A673 (cell line): ENCODE measurements around the gene LHFPL2.

Source experiments
- EZH2 ChIP-seq: fragments of 200-600 bp; sonication (generic); IDR thresholded peaks from 2 replicates; pipeline ENCODE4 v1.6.1; 2017; ENCODE audit warnings: borderline replicate concordance, low read depth, mild to moderate bottlenecking, mixed read lengths, antibody characterized with exemption, low read length; ENCODE audit not compliant: poor library complexity, severe bottlenecking
- TF ChIP-seq, protein P1 (sequence below): fragments of 300-800, 200-600 bp; sonication (generic); conservative IDR thresholded peaks from 2 replicates; pipeline ENCODE4 v1.5.1; 2017; ENCODE audit warnings: low read depth, mild to moderate bottlenecking, antibody characterized with exemption, low read length, moderate library complexity, mixed read lengths

DNA sequence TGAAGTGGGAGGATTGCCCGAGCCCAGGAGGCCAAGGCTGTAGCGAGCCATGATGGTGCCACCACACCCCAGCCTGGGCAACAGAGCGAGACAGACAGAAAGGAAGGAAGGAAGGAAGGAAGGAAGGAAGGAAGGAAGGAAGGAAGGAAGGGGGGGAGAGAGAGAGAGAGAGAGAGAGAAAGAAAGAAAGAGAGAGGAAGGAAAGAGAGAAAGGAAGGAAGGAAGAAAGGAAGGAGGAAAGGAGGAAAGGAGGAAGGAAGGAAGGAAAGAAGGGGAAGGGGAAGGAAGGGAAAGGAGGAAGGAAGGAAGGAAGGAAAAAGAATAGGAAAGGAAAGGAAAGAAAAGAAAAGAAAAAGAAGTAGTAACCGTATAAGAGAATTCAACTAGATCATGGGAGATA, 20.8 kb upstream of the LHFPL2 start:
- TF ChIP-seq, protein P1, sequence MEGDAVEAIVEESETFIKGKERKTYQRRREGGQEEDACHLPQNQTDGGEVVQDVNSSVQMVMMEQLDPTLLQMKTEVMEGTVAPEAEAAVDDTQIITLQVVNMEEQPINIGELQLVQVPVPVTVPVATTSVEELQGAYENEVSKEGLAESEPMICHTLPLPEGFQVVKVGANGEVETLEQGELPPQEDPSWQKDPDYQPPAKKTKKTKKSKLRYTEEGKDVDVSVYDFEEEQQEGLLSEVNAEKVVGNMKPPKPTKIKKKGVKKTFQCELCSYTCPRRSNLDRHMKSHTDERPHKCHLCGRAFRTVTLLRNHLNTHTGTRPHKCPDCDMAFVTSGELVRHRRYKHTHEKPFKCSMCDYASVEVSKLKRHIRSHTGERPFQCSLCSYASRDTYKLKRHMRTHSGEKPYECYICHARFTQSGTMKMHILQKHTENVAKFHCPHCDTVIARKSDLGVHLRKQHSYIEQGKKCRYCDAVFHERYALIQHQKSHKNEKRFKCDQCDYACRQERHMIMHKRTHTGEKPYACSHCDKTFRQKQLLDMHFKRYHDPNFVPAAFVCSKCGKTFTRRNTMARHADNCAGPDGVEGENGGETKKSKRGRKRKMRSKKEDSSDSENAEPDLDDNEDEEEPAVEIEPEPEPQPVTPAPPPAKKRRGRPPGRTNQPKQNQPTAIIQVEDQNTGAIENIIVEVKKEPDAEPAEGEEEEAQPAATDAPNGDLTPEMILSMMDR = no peak
- no peak for TF ChIP-seq EZH2
